ENCODE measurements around the gene PDZD2.
"Not testable (repeated sequence)": the region's sequence is repeated elsewhere in the genome, so short reads cannot be mapped to it uniquely, and the experiment has no call there.

Gene PDZD2

GRCh38 chr5:31638748-31639418, at the start of gene PDZD2:
Gene PDZD2, plus strand, starts transcription at chr5:31639131.
- DNase-seq, result peak; percentile 52 to 71

GRCh38 chr5:31593665-31594064, 45.3 kb upstream of the PDZD2 start:
- DNase-seq, result no peak

- no peak for DNase-seq
Measured at GRCh38 chr5:31596354-31596753, 42.6 kb upstream of the PDZD2 start.

- DNase-seq, result no peak
Measured at GRCh38 chr5:31598640-31599611, 40.0 kb upstream of the PDZD2 start.

- DNase-seq, result not testable (repeated sequence)
Measured at GRCh38 chr5:31602305-31602704, 36.6 kb upstream of the PDZD2 start.

GRCh38 chr5:31604240-31604639, 34.7 kb upstream of the PDZD2 start:
- DNase-seq, result no peak

- DNase-seq, result no peak
Measured at GRCh38 chr5:31604644-31605043, 34.3 kb upstream of the PDZD2 start.

- DNase-seq, result no peak
Measured at GRCh38 chr5:31605920-31606319, 33.0 kb upstream of the PDZD2 start.

- no peak for DNase-seq
Measured at GRCh38 chr5:31607546-31607945, 31.4 kb upstream of the PDZD2 start.

- no peak for DNase-seq
Measured at GRCh38 chr5:31611002-31611401, 27.9 kb upstream of the PDZD2 start.

- no peak for DNase-seq
Measured at GRCh38 chr5:31613651-31614050, 25.3 kb upstream of the PDZD2 start.

GRCh38 chr5:31614151-31615020, 24.5 kb upstream of the PDZD2 start:
- no peak for DNase-seq

GRCh38 chr5:31617867-31618266, 21.1 kb upstream of the PDZD2 start:
- DNase-seq, result no peak

GRCh38 chr5:31620026-31620425, 18.9 kb upstream of the PDZD2 start:
- DNase-seq, result no peak

- DNase-seq, result no peak
Measured at GRCh38 chr5:31623249-31623648, 15.7 kb upstream of the PDZD2 start.

- DNase-seq, result no peak
Measured at GRCh38 chr5:31625394-31625793, 13.5 kb upstream of the PDZD2 start.

GRCh38 chr5:31626156-31626555, 12.8 kb upstream of the PDZD2 start:
- DNase-seq, result no peak

- DNase-seq, result no peak
Measured at GRCh38 chr5:31626604-31627234, 12.2 kb upstream of the PDZD2 start.

GRCh38 chr5:31630931-31631330, 8.0 kb upstream of the PDZD2 start:
- no peak for DNase-seq

GRCh38 chr5:31632460-31632859, 6.5 kb upstream of the PDZD2 start:
- DNase-seq, result no peak

GRCh38 chr5:31635446-31635845, 3.5 kb upstream of the PDZD2 start:
- DNase-seq, result no peak

- DNase-seq, result no peak
Measured at GRCh38 chr5:31637851-31638250, 1.1 kb upstream of the PDZD2 start.

GRCh38 chr5:31638345-31638744, 586 bp upstream of the PDZD2 start:
- no peak for DNase-seq
